Fibroblast of the aortic adventitia (primary cell): ENCODE measurements around the gene ITGAD. TPM values are rescaled to one million over a fixed set of nuclear protein-coding genes. Genes with fewer than 3 reads are reported as not detected.

ENCODE experiments used
- DNase-seq: peaks from one replicate; pipeline ENCODE4 v3.0.0-alpha.2; 2010; ENCODE audit warnings: low read depth
- H3K4me3 ChIP-seq: 2 replicates; pipeline ENCODE4 v1.5.1; 2011; ENCODE audit warnings: low read depth, mild to moderate bottlenecking, control low read depth, low read length, moderate library complexity
- total RNA-seq: library from RNA; depleted of rRNA; stranded (reverse); fragments of >200 nt; gene quantifications from 2 replicates; pipeline ENCODE4 v1.2.3, GENCODE V29; 2012; ENCODE audit warnings: low replicate concordance
- TF ChIP-seq, protein P1 (sequence below): IDR thresholded peaks from 2 replicates; pipeline ENCODE4 v1.5.1; 2011; ENCODE audit warnings: mild to moderate bottlenecking, low read length, control low read depth, inconsistent platforms; ENCODE audit not compliant: insufficient read depth

The ITGAD gene
- total RNA-seq, 1 donor: not detected

DNA sequence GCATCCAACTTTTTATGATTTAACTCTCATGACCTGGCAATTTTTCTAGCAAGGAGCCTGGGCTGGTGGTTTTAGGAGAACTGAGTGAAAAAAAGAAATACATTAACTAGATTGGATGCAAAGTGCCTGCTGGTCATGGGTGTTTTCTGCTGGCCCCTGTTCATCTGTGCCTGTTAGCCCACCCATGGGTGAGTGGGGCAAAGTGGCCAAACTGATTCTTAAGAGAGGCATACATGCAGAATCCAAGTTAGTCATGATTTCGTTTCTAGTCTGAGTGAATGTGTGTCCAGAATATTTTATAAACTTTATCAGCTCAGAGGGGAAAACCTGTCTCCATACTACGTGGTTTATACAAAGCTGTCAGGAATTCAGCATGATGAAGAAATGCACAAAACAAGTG is 4.6 kb upstream of the ITGAD start:
- DNase-seq: no peak
- H3K4me3 ChIP-seq: no peak overlapping the region
- TF ChIP-seq, protein P1, sequence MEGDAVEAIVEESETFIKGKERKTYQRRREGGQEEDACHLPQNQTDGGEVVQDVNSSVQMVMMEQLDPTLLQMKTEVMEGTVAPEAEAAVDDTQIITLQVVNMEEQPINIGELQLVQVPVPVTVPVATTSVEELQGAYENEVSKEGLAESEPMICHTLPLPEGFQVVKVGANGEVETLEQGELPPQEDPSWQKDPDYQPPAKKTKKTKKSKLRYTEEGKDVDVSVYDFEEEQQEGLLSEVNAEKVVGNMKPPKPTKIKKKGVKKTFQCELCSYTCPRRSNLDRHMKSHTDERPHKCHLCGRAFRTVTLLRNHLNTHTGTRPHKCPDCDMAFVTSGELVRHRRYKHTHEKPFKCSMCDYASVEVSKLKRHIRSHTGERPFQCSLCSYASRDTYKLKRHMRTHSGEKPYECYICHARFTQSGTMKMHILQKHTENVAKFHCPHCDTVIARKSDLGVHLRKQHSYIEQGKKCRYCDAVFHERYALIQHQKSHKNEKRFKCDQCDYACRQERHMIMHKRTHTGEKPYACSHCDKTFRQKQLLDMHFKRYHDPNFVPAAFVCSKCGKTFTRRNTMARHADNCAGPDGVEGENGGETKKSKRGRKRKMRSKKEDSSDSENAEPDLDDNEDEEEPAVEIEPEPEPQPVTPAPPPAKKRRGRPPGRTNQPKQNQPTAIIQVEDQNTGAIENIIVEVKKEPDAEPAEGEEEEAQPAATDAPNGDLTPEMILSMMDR: no peak

DNA sequence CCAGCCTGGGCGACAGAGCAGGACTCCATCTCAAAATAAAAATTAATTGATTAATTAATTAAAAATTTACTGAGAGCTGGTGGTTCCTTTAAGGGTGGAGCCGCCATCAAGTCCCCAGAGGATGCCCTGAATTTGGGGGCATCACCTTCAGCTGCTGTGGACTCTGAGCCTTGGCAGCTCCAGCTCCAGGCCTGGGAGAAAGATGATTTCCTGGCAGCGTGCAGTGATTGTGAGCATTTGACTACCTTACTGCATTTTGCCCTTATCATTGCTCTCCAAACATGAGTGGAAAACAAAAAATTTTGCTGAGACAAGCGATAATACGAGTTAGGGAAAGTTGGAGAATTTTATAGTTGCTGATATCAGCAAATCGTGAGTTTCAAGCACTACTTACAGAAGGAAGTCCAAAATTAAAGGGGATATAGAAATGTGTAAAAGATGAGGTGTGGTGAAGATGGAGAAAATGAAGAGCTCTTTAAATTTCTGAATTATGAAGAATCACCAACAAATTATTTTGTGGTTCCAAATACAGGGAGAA is 2.6 kb upstream of the ITGAD start:
- no peak overlapping the region for H3K4me3 ChIP-seq
- TF ChIP-seq, protein P1: no peak
- DNase-seq: no peak

GRCh38 chr16:31395647-31396046 is 2.5 kb downstream of the ITGAD start:
- TF ChIP-seq, protein P1: no peak
- no peak for DNase-seq

GRCh38 chr16:31397096-31397660 is 4.0 kb downstream of the ITGAD start:
- H3K4me3 ChIP-seq: no peak overlapping the region
- DNase-seq: no peak
- TF ChIP-seq, protein P1: no peak

More at GRCh38 chr16:31395647-31396046, 2.5 kb downstream of the ITGAD start:
- H3K4me3 ChIP-seq: no peak overlapping the region

- TF ChIP-seq, protein P1: no peak
- no peak overlapping the region for H3K4me3 ChIP-seq
These were observed 4.6 kb downstream of the ITGAD start for GRCh38 chr16:31397701-31398100.

DNA sequence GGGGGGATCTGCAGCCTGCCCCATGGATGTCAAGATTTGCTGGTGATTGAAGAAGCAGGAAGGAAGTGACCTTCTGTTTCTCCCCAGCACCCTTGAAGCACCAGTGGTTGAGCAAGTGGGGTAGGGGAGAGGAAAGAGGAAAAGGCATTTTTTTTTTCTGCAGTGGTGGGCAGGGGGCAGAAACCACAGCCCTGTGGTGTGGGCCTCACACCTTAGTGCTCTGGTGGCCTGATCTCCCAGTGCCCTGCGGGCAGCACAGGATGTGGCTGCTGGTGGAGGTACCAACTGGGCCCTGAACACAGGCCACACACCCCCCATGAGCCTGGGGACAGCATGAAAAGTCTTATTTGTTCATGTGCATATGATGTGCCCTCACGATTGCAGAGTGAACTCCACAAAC is 7.1 kb downstream of the ITGAD start:
- no peak for DNase-seq
- no peak overlapping the region for H3K4me3 ChIP-seq
- TF ChIP-seq, protein P1: no peak

More at GRCh38 chr16:31397701-31398100, 4.6 kb downstream of the ITGAD start:
- DNase-seq: no peak

- TF ChIP-seq, protein P1: no peak
These were observed 8.3 kb downstream of the ITGAD start for GRCh38 chr16:31401436-31401835.

More at GRCh38 chr16:31401436-31401835, 8.3 kb downstream of the ITGAD start:
- no peak for DNase-seq
- no peak overlapping the region for H3K4me3 ChIP-seq
